SK-N-SH (cell line): Measurements from ENCODE around the gene EDRF1. TPM values are rescaled to one million over a fixed set of nuclear protein-coding genes. Genes with fewer than 3 reads are reported as not detected.

Source experiments
- CTCF ChIA-PET: fragments of 300-600, 350-600 bp; formaldehyde crosslinking; extraction: SDS; loops from one replicate; lab custom pipeline; 2021; lab: Yijun Ruan, JAX
- POLR2A ChIA-PET: fragments of 350-600 bp; sonication (Branson Sonifier 250); formaldehyde crosslinking; extraction: SDS; loops from one replicate; lab custom pipeline; 2020; ENCODE audit warnings: antibody characterized with exemption, inconsistent platforms; lab: Yijun Ruan, JAX
- DNase-seq: peaks from one replicate; pipeline ENCODE4 v3.0.0; 2012
- H2AFZ ChIP-seq: fragments of 200-600 bp; sonication (generic); 2 replicates; pipeline ENCODE4 v1.8.1; 2016; ENCODE audit warnings: antibody characterized with exemption, mild to moderate bottlenecking, low read depth
- H3F3A ChIP-seq: fragments of 200-600 bp; sonication (generic); replicated peaks from 2 replicates; pipeline ENCODE3; 2016; ENCODE audit warnings: antibody characterized with exemption, mild to moderate bottlenecking; ENCODE audit not compliant: insufficient read depth
- H3K27ac ChIP-seq, 2 experiments: fragments of 200-500 bp in 1 of 2; fragments of 200-600 bp in 1 of 2; sonication (Bioruptor generic) in 1 of 2; sonication (generic), shearing (Covaris generic) in 1 of 2; 2 replicates each; pipeline versions ENCODE4 v1.5.1 to v1.6.1; 2014 to 2016; ENCODE audit warnings: low read depth in 2 of 2, inconsistent platforms in 1 of 2, low read length in 1 of 2, mild to moderate bottlenecking in 1 of 2, mixed read lengths in 1 of 2
- H3K27me3 ChIP-seq: fragments of 200-600 bp; sonication (generic), shearing (Covaris generic); 2 replicates; pipeline ENCODE4 v1.6.1; 2016; ENCODE audit warnings: mixed run types; ENCODE audit not compliant: insufficient read depth
- H3K36me3 ChIP-seq, 2 experiments: fragments of 200-500 bp in 1 of 2; fragments of 200-600 bp in 1 of 2; sonication (Bioruptor generic) in 1 of 2; sonication (generic) in 1 of 2; replicated peaks in 1 of 2; 2 replicates each; pipeline versions ENCODE3 to v1.5.1; 2014 to 2016; ENCODE audit warnings: low read length in 1 of 2, mild to moderate bottlenecking in 1 of 2; ENCODE audit not compliant: insufficient read depth in 2 of 2, control insufficient read depth in 1 of 2
- H3K4me1 ChIP-seq, 2 experiments: fragments of 200-500 bp in 1 of 2; fragments of 200-600 bp in 1 of 2; sonication (Bioruptor generic) in 1 of 2; sonication (generic), shearing (Covaris generic) in 1 of 2; 2 replicates each; pipeline versions ENCODE4 v1.5.1 to v1.6.1; 2014 to 2016; ENCODE audit warnings: low read depth in 1 of 2, low read length in 1 of 2, mixed run types in 1 of 2; ENCODE audit not compliant: insufficient read depth in 2 of 2, control insufficient read depth in 1 of 2
- H3K4me2 ChIP-seq: fragments of 200-600 bp; sonication (generic), shearing (Covaris generic); 2 replicates; pipeline ENCODE4 v1.6.1; 2017; ENCODE audit warnings: mixed run types
- H3K4me3 ChIP-seq, 2 experiments: fragments of 200-500 bp in 1 of 2; fragments of 200-600 bp in 1 of 2; sonication (Bioruptor generic) in 1 of 2; sonication (generic), shearing (Covaris generic) in 1 of 2; 2 replicates each; pipeline versions ENCODE4 v1.5.1 to v1.8.1; 2014 to 2016; ENCODE audit warnings: low read depth in 2 of 2, inconsistent platforms in 1 of 2, low read length in 1 of 2, mild to moderate bottlenecking in 1 of 2, mixed read lengths in 1 of 2, moderate library complexity in 1 of 2
- H3K79me2 ChIP-seq: fragments of 200-600 bp; sonication (generic); 2 replicates; pipeline ENCODE4 v1.8.1; 2017; ENCODE audit warnings: mild to moderate bottlenecking; ENCODE audit not compliant: insufficient read depth
- H3K9ac ChIP-seq: fragments of 200-600 bp; sonication (generic); 2 replicates; pipeline ENCODE4 v1.6.1; 2017; ENCODE audit warnings: mixed run types
- H3K9me2 ChIP-seq: fragments of 200-600 bp; sonication (generic); 2 replicates; pipeline ENCODE4 v1.6.1; 2017; ENCODE audit warnings: mixed run types
- H3K9me3 ChIP-seq: fragments of 200-600 bp; sonication (generic); 2 replicates; pipeline ENCODE4 v1.6.1; 2017; ENCODE audit warnings: mixed run types, mild to moderate bottlenecking, moderate library complexity
- H4K20me1 ChIP-seq: fragments of 200-600 bp; sonication (generic); 2 replicates; pipeline ENCODE4 v1.6.1; 2017; ENCODE audit warnings: mild to moderate bottlenecking, mixed run types; ENCODE audit not compliant: insufficient read depth
- CTCF ChIP-seq: fragments of 200-600 bp; sonication (generic); IDR thresholded peaks from 2 replicates; pipeline ENCODE4 v1.6.1; 2017; ENCODE audit warnings: antibody characterized with exemption, mild to moderate bottlenecking, moderate library complexity
- EP300 ChIP-seq, 2 experiments: IDR thresholded peaks; 2 replicates each; pipeline versions ENCODE4 v1.4.0 to v1.6.1; 2012; ENCODE audit warnings: borderline replicate concordance in 1 of 2, low read depth in 1 of 2, low read length in 1 of 2
- GABPA ChIP-seq: IDR thresholded peaks from 2 replicates; pipeline ENCODE4 v1.4.0; 2012; ENCODE audit warnings: low read depth, mild to moderate bottlenecking
- IRF3 ChIP-seq: fragments of 150-350 bp; IDR thresholded peaks from 2 replicates; pipeline ENCODE4 v1.6.1; 2016; ENCODE audit warnings: mild to moderate bottlenecking, low read depth, low read length
- JUND ChIP-seq: IDR thresholded peaks from 2 replicates; pipeline ENCODE4 v1.4.0; 2012
- MEF2A ChIP-seq: IDR thresholded peaks from 2 replicates; pipeline ENCODE4 v1.4.0; 2012; ENCODE audit warnings: low read depth, borderline replicate concordance
- NRF1 ChIP-seq: IDR thresholded peaks from 2 replicates; pipeline ENCODE4 v1.6.1; 2012; ENCODE audit warnings: low read depth, mild to moderate bottlenecking, low read length
- PBX3 ChIP-seq: IDR thresholded peaks from 2 replicates; pipeline ENCODE4; 2012
- RAD21 ChIP-seq: IDR thresholded peaks from 2 replicates; pipeline ENCODE4 v1.6.1; 2012; ENCODE audit warnings: mild to moderate bottlenecking, low read length
- RCOR1 ChIP-seq: fragments of 150-350 bp; IDR thresholded peaks from 2 replicates; pipeline ENCODE4 v1.6.1; 2017; ENCODE audit warnings: antibody characterized with exemption, low read length
- TEAD4 ChIP-seq: IDR thresholded peaks from 2 replicates; pipeline ENCODE4 v1.4.0; 2012; ENCODE audit warnings: mild to moderate bottlenecking, borderline replicate concordance; ENCODE audit not compliant: insufficient read depth
- USF2 ChIP-seq: fragments of 150-350 bp; IDR thresholded peaks from 2 replicates; pipeline ENCODE4 v1.6.1; 2017; ENCODE audit warnings: antibody characterized with exemption, low read length, low read depth, borderline replicate concordance
- YY1 ChIP-seq: IDR thresholded peaks from 2 replicates; pipeline ENCODE4 v1.4.0; 2012; ENCODE audit warnings: low read depth, mild to moderate bottlenecking
- ZBTB33 ChIP-seq: IDR thresholded peaks from 2 replicates; pipeline ENCODE4 v1.4.0; 2012; ENCODE audit warnings: low read depth, borderline replicate concordance
- WGBS: methylation state at CpG from one replicate; pipeline ENCODE4 v1.1.6; 2017; ENCODE audit warnings: low lambda C conversion rate; 5-methylcytosine and 5-hydroxymethylcytosine counted together
- polyA plus RNA-seq, 3 experiments: library from polyadenylated mRNA; depleted of rRNA; stranded (reverse); fragments of >200 nt; gene quantifications; 2 replicates each; pipeline ENCODE4 v1.2.3, GENCODE V29; 2012

EDRF1 gene
- polyA plus RNA-seq, 1 of the 3 experiments (the other 2 are of a cell fraction) = 19.2 TPM

- no peaks in the 10 kb centered on the region for H3K79me2 ChIP-seq
- 97% methylated on average over 24 of the region's 24 CpGs for WGBS
- H3K9me2 ChIP-seq = no peaks in the 10 kb centered on the region
- peaks cover 60 to 83% of the 10 kb centered on the region in 2 experiments for H3K36me3 ChIP-seq
- H4K20me1 ChIP-seq = no peaks in the 10 kb centered on the region
- POLR2A ChIA-PET = no interaction called here
- no peaks in the 10 kb centered on the region for H3F3A ChIP-seq
- no peak overlapping the region for H3K27ac ChIP-seq
- TF ChIP-seq PBX3 = no peak
- TF ChIP-seq NRF1 = no peak
- TF ChIP-seq ZBTB33 = no peak
- no peak for TF ChIP-seq GABPA
- TF ChIP-seq CTCF = no peak
- TF ChIP-seq YY1 = no peak
- TF ChIP-seq IRF3 = no peak
- TF ChIP-seq MEF2A = no peak
- no peak for TF ChIP-seq RCOR1
- TF ChIP-seq EP300 (IDR thresholded peaks at IDR 0.05; ENCODE audit: borderline replicate concordance in 1 of 2, low read depth in 1 of 2, low read length in 1 of 2) = no peak
- no peak for TF ChIP-seq JUND
- no peak for TF ChIP-seq USF2
- TF ChIP-seq TEAD4 = no peak
- TF ChIP-seq RAD21 = no peak
- H3K4me3 ChIP-seq = no peak overlapping the region
- DNase-seq = no peak
- no peaks in the 10 kb centered on the region for H3K4me1 ChIP-seq
- no peaks in the 10 kb centered on the region for H3K9me3 ChIP-seq
- H3K27me3 ChIP-seq = no peaks in the 10 kb centered on the region
- H2AFZ ChIP-seq = no peak overlapping the region
- no peak overlapping the region for H3K9ac ChIP-seq
- H3K4me2 ChIP-seq = no peak overlapping the region
- CTCF ChIA-PET = interaction anchor here (1.0 kb wide), 1 partner anchor 11 kb away, joined by 3 read pairs; no protein-coding TSS in a partner anchor
Observed at GRCh38 chr10:125762692-125763648, 43.5 kb downstream of the EDRF1 start.
